ENCODE measurements around the gene PLEKHH2. TPM values are rescaled to one million over a fixed set of nuclear protein-coding genes. Genes with fewer than 3 reads are reported as not detected.

The PLEKHH2 gene
- total and polyA plus RNA-seq, 2 of the 13 experiments (the other 11 are each of a cell fraction or from before 2014, with no cell fraction given): 1.1 to 3.0 TPM

DNA sequence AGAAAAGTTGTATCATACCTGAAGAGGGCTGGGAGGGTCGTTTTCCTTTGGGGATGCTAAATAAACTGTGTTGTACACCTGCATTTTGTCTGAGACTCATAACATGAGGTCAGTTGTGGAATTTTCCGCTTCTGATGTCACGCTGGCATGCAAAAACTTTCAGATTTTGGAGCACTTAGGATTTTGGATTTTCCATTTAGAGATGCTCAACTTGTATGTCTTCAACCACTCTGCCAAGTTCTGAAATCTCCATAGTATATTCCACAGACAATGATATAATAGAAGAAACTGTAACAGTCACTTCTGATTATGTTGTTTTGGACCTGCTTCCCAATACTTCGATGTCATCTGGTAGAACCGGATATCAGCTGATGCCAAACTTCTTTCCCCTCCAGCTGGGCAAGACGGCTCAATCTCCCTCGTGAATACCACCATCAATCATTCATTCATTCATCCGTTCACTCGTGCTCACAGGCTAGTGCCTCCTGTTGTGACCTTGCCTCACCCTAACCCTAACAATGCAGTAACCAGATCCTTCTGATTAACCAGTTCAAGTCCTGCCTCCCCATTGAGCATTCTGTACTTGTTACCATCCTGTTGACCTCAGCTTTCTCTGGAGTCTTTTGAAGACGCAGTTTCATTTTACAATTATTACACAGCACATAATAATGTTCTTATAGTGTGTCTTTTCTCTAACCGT, 5.3 kb upstream of the PLEKHH2 start (continued):
- TF ChIP-seq, protein P1, sequence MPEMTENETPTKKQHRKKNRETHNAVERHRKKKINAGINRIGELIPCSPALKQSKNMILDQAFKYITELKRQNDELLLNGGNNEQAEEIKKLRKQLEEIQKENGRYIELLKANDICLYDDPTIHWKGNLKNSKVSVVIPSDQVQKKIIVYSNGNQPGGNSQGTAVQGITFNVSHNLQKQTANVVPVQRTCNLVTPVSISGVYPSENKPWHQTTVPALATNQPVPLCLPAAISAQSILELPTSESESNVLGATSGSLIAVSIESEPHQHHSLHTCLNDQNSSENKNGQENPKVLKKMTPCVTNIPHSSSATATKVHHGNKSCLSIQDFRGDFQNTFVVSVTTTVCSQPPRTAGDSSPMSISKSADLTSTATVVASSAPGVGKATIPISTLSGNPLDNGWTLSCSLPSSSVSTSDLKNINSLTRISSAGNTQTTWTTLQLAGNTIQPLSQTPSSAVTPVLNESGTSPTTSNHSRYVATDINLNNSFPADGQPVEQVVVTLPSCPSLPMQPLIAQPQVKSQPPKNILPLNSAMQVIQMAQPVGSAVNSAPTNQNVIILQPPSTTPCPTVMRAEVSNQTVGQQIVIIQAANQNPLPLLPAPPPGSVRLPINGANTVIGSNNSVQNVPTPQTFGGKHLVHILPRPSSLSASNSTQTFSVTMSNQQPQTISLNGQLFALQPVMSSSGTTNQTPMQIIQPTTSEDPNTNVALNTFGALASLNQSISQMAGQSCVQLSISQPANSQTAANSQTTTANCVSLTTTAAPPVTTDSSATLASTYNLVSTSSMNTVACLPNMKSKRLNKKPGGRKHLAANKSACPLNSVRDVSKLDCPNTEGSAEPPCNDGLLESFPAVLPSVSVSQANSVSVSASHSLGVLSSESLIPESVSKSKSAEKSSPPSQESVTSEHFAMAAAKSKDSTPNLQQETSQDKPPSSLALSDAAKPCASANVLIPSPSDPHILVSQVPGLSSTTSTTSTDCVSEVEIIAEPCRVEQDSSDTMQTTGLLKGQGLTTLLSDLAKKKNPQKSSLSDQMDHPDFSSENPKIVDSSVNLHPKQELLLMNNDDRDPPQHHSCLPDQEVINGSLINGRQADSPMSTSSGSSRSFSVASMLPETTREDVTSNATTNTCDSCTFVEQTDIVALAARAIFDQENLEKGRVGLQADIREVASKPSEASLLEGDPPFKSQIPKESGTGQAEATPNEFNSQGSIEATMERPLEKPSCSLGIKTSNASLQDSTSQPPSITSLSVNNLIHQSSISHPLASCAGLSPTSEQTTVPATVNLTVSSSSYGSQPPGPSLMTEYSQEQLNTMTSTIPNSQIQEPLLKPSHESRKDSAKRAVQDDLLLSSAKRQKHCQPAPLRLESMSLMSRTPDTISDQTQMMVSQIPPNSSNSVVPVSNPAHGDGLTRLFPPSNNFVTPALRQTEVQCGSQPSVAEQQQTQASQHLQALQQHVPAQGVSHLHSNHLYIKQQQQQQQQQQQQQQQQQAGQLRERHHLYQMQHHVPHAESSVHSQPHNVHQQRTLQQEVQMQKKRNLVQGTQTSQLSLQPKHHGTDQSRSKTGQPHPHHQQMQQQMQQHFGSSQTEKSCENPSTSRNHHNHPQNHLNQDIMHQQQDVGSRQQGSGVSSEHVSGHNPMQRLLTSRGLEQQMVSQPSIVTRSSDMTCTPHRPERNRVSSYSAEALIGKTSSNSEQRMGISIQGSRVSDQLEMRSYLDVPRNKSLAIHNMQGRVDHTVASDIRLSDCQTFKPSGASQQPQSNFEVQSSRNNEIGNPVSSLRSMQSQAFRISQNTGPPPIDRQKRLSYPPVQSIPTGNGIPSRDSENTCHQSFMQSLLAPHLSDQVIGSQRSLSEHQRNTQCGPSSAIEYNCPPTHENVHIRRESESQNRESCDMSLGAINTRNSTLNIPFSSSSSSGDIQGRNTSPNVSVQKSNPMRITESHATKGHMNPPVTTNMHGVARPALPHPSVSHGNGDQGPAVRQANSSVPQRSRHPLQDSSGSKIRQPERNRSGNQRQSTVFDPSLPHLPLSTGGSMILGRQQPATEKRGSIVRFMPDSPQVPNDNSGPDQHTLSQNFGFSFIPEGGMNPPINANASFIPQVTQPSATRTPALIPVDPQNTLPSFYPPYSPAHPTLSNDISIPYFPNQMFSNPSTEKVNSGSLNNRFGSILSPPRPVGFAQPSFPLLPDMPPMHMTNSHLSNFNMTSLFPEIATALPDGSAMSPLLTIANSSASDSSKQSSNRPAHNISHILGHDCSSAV (CRISPR knock-in tag; IDR thresholded peaks at IDR 0.05; ENCODE audit: borderline replicate concordance): no peak
- TF ChIP-seq ZSCAN29 (CRISPR knock-in tag; conservative IDR thresholded peaks at IDR 0.05): no peak
- TF ChIP-seq POLR2AphosphoS5 (IDR thresholded peaks at IDR 0.05; ENCODE audit: low read depth, low read length): no peak
- TF ChIP-seq ZNF468 (CRISPR knock-in tag; IDR thresholded peaks at IDR 0.05): no peak
- TF ChIP-seq, protein P2, sequence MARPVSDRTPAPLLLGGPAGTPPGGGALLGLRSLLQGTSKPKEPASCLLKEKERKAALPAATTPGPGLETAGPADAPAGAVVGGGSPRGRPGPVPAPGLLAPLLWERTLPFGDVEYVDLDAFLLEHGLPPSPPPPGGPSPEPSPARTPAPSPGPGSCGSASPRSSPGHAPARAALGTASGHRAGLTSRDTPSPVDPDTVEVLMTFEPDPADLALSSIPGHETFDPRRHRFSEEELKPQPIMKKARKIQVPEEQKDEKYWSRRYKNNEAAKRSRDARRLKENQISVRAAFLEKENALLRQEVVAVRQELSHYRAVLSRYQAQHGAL (CRISPR knock-in tag; IDR thresholded peaks at IDR 0.05; ENCODE audit: not compliant biosample characterization): no peak
- TF ChIP-seq PPARG (CRISPR knock-in tag; conservative IDR thresholded peaks at IDR 0.05): no peak
- no peak for TF ChIP-seq PCBP2 (optimal IDR thresholded peaks at IDR 0.05; ENCODE audit: low read depth, low read length, poor library complexity, severe bottlenecking)
